ENCODE measurements around the gene TMCC2. TPM values are rescaled to one million over a fixed set of nuclear protein-coding genes. Genes with fewer than 3 reads are reported as not detected.
A peak's percentile ranks its signal among the peaks of the same experiment; 100 is the strongest.

TMCC2 gene
- total and polyA plus RNA-seq, 9 donors = 6.1 to 13.4 (median 10.7) TPM

DNA sequence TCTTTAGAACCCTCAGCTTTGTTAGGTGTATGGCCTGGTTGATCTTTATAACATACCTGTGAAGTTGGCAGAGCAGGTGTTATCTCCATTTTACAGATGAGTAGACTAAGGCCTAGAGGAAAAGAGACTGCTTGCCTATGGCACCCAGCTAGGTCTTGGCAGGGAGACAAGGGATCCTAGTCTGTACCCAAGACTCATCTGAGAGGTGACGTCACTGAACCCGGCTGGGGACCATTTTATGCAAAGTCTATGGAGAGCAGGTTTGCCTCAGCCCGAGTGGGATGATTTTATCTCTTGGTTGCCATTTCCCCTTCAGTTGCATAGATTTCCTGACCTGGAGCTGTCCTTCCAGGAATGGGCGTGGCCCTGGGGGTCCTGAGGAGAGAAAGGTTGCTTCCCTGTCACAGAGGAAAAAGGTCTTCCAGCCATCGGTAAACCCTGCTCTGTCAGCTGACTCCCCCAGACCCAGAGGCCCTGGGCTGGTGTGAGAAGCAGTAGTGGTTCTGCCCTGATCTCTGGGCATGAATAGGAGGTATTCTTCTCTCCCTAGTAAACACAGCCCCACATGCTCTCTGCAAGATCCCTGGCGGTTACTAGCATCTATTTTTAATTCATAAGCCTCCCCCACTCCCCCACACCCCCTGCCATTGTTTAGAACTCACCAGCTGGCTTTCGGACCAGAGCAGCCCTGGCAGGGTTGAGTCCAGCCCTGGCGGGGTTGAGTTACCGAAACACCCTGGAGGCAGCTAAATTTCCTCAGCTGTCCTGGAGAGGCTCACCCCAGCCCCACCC is 19.6 kb downstream of the TMCC2 start:
- DNase-seq = peak; percentile 83
- H3K4me3 ChIP-seq (ENCODE audit: low read length) = no peak overlapping the region
- H3K36me3 ChIP-seq (ENCODE audit: control insufficient read depth, insufficient read depth, low read length) = no peaks in the 10 kb centered on the region
- 54% methylated on average over 4 of the region's 9 CpGs for WGBS (ENCODE audit: insufficient coverage)
- H3K27ac ChIP-seq (ENCODE audit: low read length) = peak overlapping the region; percentile 82
- no peaks in the 10 kb centered on the region for H3K27me3 ChIP-seq (ENCODE audit: control insufficient read depth, insufficient read depth, low read length)
- H3K4me1 ChIP-seq (ENCODE audit: control insufficient read depth, insufficient read depth, low read length) = peaks cover 78% of the 10 kb centered on the region
- H3K9me3 ChIP-seq (replicated peaks; ENCODE audit: control insufficient read depth, low read depth, low read length) = no peaks in the 10 kb centered on the region

DNA sequence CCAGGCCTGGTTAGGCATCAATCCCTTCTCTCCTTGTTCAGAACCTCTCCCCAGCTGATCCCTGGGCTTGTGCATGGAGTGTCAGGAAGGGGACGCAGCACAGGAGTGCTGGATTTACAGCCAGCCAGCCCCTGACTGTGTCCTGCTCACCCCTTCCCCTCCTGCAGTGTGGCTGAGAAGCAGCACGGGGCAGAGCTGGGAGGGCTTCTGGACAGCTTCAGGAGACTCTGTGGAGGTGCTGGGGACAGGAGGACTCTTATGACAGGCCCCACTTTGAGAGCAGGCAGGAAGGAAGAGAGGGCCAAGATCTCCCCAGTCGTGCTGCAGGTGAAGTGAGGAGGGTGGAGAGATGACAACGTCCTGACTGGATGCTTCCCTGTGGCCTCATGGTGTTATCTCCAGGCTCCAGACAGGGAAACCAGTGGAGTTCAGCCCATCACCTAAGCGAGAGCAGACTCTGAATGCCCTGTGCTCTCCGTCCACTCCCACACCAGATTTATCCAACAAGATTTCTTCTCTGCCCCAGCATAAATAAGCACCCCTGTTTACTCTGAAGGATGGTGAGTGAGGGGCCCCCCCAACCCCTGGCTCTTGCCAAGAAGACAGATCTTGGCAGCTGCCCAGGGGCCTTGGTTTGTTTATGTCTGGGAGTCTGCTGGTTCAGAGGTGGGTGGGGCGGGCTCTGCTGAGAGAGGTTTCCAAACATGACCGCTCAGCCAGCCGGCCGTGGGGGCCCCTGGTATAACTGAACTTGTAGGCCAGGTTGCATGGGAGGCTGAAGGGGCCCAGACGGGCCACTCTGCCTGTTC is 21.3 kb downstream of the TMCC2 start:
- Histone ChIP-seq H3K36me3 (ENCODE audit: control insufficient read depth, insufficient read depth, low read length) (no peaks in the 10 kb centered on the region), H3K4me3 (ENCODE audit: low read length) (no peak overlapping the region), H3K4me1 (ENCODE audit: control insufficient read depth, insufficient read depth, low read length) (peaks cover 68% of the 10 kb centered on the region), H3K27me3 (ENCODE audit: control insufficient read depth, insufficient read depth, low read length) (no peaks in the 10 kb centered on the region), H3K9me3 (replicated peaks; ENCODE audit: control insufficient read depth, low read depth, low read length) (no peaks in the 10 kb centered on the region), H3K27ac (ENCODE audit: low read length) (peak overlapping the region; percentile 44)
- DNase-seq = peak; percentile 63
- WGBS (ENCODE audit: insufficient coverage) = 30% methylated on average over 6 of the region's 11 CpGs

DNA sequence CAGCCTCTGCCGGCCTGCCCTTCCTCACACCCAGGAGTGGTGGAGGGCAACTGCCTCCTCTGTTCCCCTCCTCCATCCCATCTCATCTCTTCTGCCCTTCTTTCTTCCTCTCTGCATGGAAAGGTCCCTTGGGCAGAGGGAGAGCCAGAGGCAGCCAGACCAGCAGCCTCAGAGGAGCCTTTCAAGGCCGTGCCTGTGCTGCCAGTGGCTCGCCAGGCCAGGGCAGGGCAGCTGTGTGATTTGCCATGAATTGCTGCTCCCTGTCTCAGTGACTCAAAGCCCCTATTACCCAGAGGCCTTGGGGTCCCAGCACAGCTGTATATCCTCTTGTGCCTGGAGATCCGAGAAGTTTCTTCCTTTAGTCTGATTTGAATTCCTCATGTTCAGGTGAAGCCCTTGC is 21.9 kb downstream of the TMCC2 start:
- no peaks in the 10 kb centered on the region for H3K27me3 ChIP-seq (ENCODE audit: control insufficient read depth, insufficient read depth, low read length)
- no peak for DNase-seq
- H3K4me1 ChIP-seq (ENCODE audit: control insufficient read depth, insufficient read depth, low read length) = peaks cover 62% of the 10 kb centered on the region
- H3K4me3 ChIP-seq (ENCODE audit: low read length) = no peak overlapping the region
- no peaks in the 10 kb centered on the region for H3K9me3 ChIP-seq (replicated peaks; ENCODE audit: control insufficient read depth, low read depth, low read length)
- no peaks in the 10 kb centered on the region for H3K36me3 ChIP-seq (ENCODE audit: control insufficient read depth, insufficient read depth, low read length)
- WGBS (ENCODE audit: insufficient coverage) = 58% methylated on average over 3 of the region's 4 CpGs
- peak overlapping the region; percentile 2 for H3K27ac ChIP-seq (ENCODE audit: low read length)

DNA sequence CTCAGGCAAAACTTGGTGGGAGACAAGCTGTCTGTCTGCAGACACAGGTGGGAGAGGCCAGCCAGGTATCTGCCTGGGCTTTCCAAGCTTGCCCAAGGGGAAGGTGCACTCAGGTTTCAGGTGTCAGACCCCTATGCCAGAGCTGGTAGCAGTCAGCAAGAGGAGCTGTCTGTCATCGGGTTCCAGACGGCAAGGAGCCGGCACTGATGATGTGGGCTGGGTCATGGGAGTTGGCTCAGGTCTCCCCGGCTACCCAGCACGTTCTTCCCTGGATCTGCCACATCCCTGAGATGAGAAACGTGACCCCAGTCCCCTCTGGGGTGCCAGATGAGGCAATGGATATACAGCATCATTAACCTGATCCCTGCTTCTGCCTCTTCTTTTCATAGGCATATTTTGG is 23.0 kb downstream of the TMCC2 start:
- Histone ChIP-seq H3K9me3 (replicated peaks; ENCODE audit: control insufficient read depth, low read depth, low read length) (no peaks in the 10 kb centered on the region), H3K4me3 (ENCODE audit: low read length) (no peak overlapping the region)
- WGBS (ENCODE audit: insufficient coverage) = 20% methylated on average over 2 of the region's 6 CpGs

DNA sequence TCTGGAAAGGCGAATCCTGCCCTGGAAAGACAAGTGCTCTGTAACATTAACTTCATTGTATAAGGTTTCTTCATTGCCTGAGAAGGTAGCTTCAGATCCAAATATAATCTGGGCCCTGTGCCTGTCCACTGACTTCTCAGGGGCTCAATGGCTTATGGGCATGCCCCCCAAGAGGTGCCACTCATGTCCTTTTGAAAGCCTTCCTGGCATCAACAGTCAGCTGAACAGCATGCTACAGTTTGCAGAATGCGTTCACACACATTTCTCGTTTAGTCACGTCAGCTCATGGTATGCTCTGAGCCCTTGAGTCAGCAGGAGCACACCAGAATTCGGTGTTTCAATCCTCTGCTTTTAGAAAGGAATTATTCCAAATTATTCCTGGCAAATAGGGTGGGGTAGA is 23.8 kb downstream of the TMCC2 start:
- peaks cover 63% of the 10 kb centered on the region for H3K4me1 ChIP-seq (ENCODE audit: control insufficient read depth, insufficient read depth, low read length)
- no peak for DNase-seq

More for the DNA sequence above, 23.0 kb downstream of the TMCC2 start:
- Histone ChIP-seq H3K4me1 (ENCODE audit: control insufficient read depth, insufficient read depth, low read length) (peaks cover 63% of the 10 kb centered on the region), H3K27ac (ENCODE audit: low read length) (no peak overlapping the region), H3K27me3 (ENCODE audit: control insufficient read depth, insufficient read depth, low read length) (no peaks in the 10 kb centered on the region), H3K36me3 (ENCODE audit: control insufficient read depth, insufficient read depth, low read length) (no peaks in the 10 kb centered on the region)
- DNase-seq = no peak

DNA sequence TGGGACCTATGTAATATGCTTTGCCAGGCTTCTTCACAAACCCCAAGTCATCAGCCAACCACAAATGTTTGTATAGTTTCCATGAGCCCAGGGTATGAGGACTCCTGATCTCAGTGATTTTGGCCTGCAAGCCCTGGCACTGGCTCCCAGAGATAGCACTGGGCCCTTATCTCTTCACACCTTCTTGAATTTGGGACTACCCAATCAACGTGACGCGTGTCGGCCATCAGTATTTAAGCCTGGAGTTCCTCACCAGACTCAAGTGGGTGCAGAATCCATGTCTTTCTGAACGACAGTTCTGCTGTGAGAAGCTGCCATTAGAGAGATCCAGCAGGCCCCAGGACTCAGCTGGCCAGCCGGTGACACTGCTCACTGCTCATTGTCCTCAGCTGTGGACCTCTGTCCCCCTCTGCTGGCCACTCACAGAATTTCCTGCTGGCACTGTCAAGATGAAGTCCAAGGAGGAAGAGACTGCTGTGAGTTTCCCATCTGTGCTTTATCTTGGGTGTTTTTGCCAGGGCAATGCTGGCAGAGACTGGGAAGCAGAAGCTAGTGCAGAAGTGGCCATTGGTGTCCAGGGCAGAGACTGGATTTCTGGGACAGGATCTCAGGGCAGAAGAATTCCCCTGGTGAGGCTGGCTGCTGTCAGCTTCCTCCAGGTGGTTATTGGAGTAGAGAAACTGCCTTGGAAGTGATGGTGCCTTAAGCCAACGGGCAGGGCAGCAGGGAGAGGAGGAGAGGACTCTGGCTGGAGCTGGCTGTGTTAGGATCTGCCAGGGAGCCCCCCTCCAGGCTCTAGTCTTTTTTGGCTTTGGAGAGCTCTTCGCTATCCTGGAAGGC is 28.4 kb downstream of the TMCC2 start:
- Histone ChIP-seq H3K9me3 (replicated peaks; ENCODE audit: control insufficient read depth, low read depth, low read length) (no peaks in the 10 kb centered on the region), H3K27ac (ENCODE audit: low read length) (no peak overlapping the region), H3K4me1 (ENCODE audit: control insufficient read depth, insufficient read depth, low read length) (peaks cover 39% of the 10 kb centered on the region), H3K27me3 (ENCODE audit: control insufficient read depth, insufficient read depth, low read length) (no peaks in the 10 kb centered on the region), H3K36me3 (ENCODE audit: control insufficient read depth, insufficient read depth, low read length) (no peaks in the 10 kb centered on the region), H3K4me3 (ENCODE audit: low read length) (no peak overlapping the region)
- WGBS (ENCODE audit: insufficient coverage) = 28% methylated on average over 7 of the region's 8 CpGs
- peak; percentile 95 for DNase-seq

More for the DNA sequence above, 23.8 kb downstream of the TMCC2 start:
- Histone ChIP-seq H3K27ac (ENCODE audit: low read length) (no peak overlapping the region), H3K27me3 (ENCODE audit: control insufficient read depth, insufficient read depth, low read length) (no peaks in the 10 kb centered on the region), H3K4me3 (ENCODE audit: low read length) (no peak overlapping the region), H3K9me3 (replicated peaks; ENCODE audit: control insufficient read depth, low read depth, low read length) (no peaks in the 10 kb centered on the region), H3K36me3 (ENCODE audit: control insufficient read depth, insufficient read depth, low read length) (no peaks in the 10 kb centered on the region)
- WGBS (ENCODE audit: insufficient coverage) = 66% methylated on average over 2 of the region's 5 CpGs

DNA sequence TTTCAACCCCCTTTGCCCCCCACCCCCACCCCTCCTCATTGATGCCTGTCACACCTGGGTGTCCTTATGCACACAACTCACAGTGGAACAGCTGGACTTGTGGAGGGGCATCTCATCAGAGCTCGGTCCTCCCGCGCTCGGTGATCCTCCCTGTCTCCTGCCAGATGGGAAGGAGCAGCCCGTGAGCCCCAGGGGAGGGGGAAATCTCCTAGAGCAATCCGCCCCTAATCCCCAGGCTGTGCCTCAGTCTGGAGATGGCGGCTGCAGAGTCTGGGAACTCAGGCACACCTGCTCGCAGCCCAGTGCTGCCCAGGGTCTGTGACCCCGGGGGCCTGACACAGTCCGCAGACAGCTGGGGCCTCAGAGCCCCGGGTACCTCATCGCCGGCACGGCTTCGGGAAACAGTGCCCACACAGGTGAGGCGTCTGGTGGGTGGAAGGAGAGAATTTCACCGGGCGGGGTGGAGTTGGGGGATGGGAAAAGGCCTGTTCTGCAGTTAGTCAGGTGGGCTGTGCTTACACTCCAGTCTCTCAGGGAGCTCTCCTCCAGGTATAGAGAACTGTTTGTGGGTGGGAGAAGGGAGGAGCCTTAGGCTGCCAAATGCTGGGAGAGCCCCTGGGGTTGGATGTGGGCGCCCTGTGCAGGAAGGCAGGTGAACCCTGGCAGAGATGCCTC is 29.3 kb downstream of the TMCC2 start:
- DNase-seq = no peak
- Histone ChIP-seq H3K4me1 (ENCODE audit: control insufficient read depth, insufficient read depth, low read length) (peaks cover 38% of the 10 kb centered on the region), H3K36me3 (ENCODE audit: control insufficient read depth, insufficient read depth, low read length) (no peaks in the 10 kb centered on the region), H3K27me3 (ENCODE audit: control insufficient read depth, insufficient read depth, low read length) (no peaks in the 10 kb centered on the region), H3K4me3 (ENCODE audit: low read length) (no peak overlapping the region), H3K27ac (ENCODE audit: low read length) (no peak overlapping the region), H3K9me3 (replicated peaks; ENCODE audit: control insufficient read depth, low read depth, low read length) (no peaks in the 10 kb centered on the region)
- WGBS (ENCODE audit: insufficient coverage) = 78% methylated on average over 17 of the region's 19 CpGs

DNA sequence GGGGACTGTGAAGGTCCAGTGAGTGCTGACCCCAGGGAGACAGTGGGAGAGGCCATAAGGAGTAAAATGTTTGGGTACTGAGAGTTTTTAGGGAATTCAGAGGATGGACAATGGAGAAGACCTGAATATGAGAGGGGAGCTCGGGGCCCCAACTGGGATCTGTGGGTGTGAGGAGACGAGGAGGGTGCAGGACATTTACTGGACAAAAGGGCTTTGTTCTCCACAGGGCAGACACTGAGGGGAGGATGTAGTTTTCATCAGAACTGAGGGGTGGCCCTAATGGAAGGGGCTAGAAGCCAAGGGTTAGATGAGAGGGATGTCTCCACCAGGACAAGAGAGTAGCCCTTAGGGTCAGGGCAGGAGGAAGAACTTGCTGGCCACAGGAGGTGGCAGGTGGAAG is 30.0 kb downstream of the TMCC2 start:
- Histone ChIP-seq H3K4me3 (ENCODE audit: low read length) (no peak overlapping the region), H3K27me3 (ENCODE audit: control insufficient read depth, insufficient read depth, low read length) (no peaks in the 10 kb centered on the region), H3K27ac (ENCODE audit: low read length) (no peak overlapping the region), H3K9me3 (replicated peaks; ENCODE audit: control insufficient read depth, low read depth, low read length) (no peaks in the 10 kb centered on the region), H3K4me1 (ENCODE audit: control insufficient read depth, insufficient read depth, low read length) (peaks cover 41% of the 10 kb centered on the region), H3K36me3 (ENCODE audit: control insufficient read depth, insufficient read depth, low read length) (no peaks in the 10 kb centered on the region)
- no peak for DNase-seq
- 62% methylated on average over 2 of the region's 2 CpGs for WGBS (ENCODE audit: insufficient coverage)

DNA sequence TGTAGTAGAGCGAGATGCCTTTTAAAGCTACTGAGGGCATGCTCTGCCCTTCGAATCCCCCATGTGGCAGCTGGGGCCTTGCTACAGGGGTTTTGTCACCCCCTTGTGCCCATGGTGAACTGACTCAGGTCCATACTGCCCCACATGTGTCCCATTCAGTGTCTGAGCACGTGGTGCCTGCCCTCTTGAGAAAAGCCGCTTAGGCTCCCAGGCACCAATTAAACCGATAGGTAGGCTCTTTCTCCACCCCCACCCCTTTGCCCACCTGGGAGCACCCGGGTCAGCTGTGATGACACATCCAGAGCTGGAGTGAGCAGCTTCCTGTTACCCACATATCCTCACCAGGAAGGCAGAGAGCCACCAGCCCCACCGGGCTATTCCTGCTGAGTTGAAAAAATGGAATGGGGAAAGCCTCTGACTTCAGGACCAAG is 30.5 kb downstream of the TMCC2 start:
- Histone ChIP-seq H3K27me3 (ENCODE audit: control insufficient read depth, insufficient read depth, low read length) (no peaks in the 10 kb centered on the region), H3K4me1 (ENCODE audit: control insufficient read depth, insufficient read depth, low read length) (peaks cover 41% of the 10 kb centered on the region), H3K27ac (ENCODE audit: low read length) (no peak overlapping the region), H3K36me3 (ENCODE audit: control insufficient read depth, insufficient read depth, low read length) (no peaks in the 10 kb centered on the region), H3K9me3 (replicated peaks; ENCODE audit: control insufficient read depth, low read depth, low read length) (no peaks in the 10 kb centered on the region), H3K4me3 (ENCODE audit: low read length) (no peak overlapping the region)
- WGBS (ENCODE audit: insufficient coverage) = 78% methylated on average over 6 of the region's 7 CpGs
- DNase-seq = no peak

Data from muscle of leg (tissue), 11 donors.